AG20443 (cell line): Measurements from ENCODE around the gene FAM163A.
A peak's percentile ranks its signal among the peaks of the same experiment; 100 is the strongest.

Source experiments
- DNase-seq: peaks from one replicate; pipeline ENCODE4 v3.0.0; 2012; ENCODE audit warnings: low spot score, mixed read lengths

FAM163A gene

GRCh38 chr1:179750630-179751029, 7.5 kb downstream of the FAM163A start:
- DNase-seq: no peak

GRCh38 chr1:179753061-179753460, 10.0 kb downstream of the FAM163A start:
- no peak for DNase-seq

- peak; percentile 62 for DNase-seq
Observed at GRCh38 chr1:179754041-179754624, 11.0 kb downstream of the FAM163A start.

- no peak for DNase-seq
Observed at GRCh38 chr1:179757933-179758332, 14.8 kb downstream of the FAM163A start.

GRCh38 chr1:179760521-179760920, 17.4 kb downstream of the FAM163A start:
- DNase-seq: no peak

GRCh38 chr1:179761296-179761695, 18.2 kb downstream of the FAM163A start:
- no peak for DNase-seq

- no peak for DNase-seq
Observed at GRCh38 chr1:179761846-179762640, 19.0 kb downstream of the FAM163A start.

GRCh38 chr1:179767177-179767581, 24.1 kb downstream of the FAM163A start:
- DNase-seq: no peak

- DNase-seq: no peak
Observed at GRCh38 chr1:179767996-179768395, 24.9 kb downstream of the FAM163A start.

GRCh38 chr1:179770887-179771502, 27.9 kb downstream of the FAM163A start:
- peak; percentile 24 for DNase-seq

- no peak for DNase-seq
Observed at GRCh38 chr1:179773264-179773663, 30.2 kb downstream of the FAM163A start.

- no peak for DNase-seq
Observed at GRCh38 chr1:179774000-179774399, 30.9 kb downstream of the FAM163A start.

- DNase-seq: no peak
Observed at GRCh38 chr1:179774566-179774965, 31.5 kb downstream of the FAM163A start.

GRCh38 chr1:179775009-179775408, 31.9 kb downstream of the FAM163A start:
- DNase-seq: no peak

GRCh38 chr1:179776831-179777230, 33.7 kb downstream of the FAM163A start:
- DNase-seq: no peak

GRCh38 chr1:179777731-179778130, 34.6 kb downstream of the FAM163A start:
- DNase-seq: no peak

- no peak for DNase-seq
Observed at GRCh38 chr1:179779645-179780272, 36.7 kb downstream of the FAM163A start.

GRCh38 chr1:179781962-179782361, 38.9 kb downstream of the FAM163A start:
- DNase-seq: peak; percentile 69

GRCh38 chr1:179785031-179785431, 41.9 kb downstream of the FAM163A start:
- DNase-seq: no peak

- DNase-seq: no peak
Observed at GRCh38 chr1:179785728-179786127, 42.6 kb downstream of the FAM163A start.

GRCh38 chr1:179786815-179787685, 44.0 kb downstream of the FAM163A start:
- DNase-seq: no peak

- DNase-seq: no peak
Observed at GRCh38 chr1:179788259-179788658, 45.2 kb downstream of the FAM163A start.
